Vagina (tissue), 2 donors: ENCODE data around the gene KCTD6.

Experiments used
- CTCF ChIP-seq, 3 experiments: fragments of 450-650 bp in 2 of 3; fragments of 200-600 bp in 1 of 3; sonication (generic) in 1 of 3; IDR thresholded peaks; one replicate each; pipeline ENCODE4 v1.5.1; 2017 to 2019; ENCODE audit warnings: antibody characterized with exemption in 3 of 3, mild to moderate bottlenecking in 2 of 3, moderate library complexity in 2 of 3
- POLR2AphosphoS5 ChIP-seq, 2 donors: sonication (generic); formaldehyde crosslinking; IDR thresholded peaks; one replicate each; pipeline ENCODE4 v1.9.0; 2017; ENCODE audit warnings: antibody characterized with exemption in 2 of 2, mild to moderate bottlenecking in 2 of 2, low read depth in 1 of 2; ENCODE audit not compliant: insufficient read depth in 1 of 2

GRCh38 chr3:58480309-58480708 is 11.6 kb upstream of the KCTD6 start:
- TF ChIP-seq CTCF (IDR thresholded peaks at IDR 0.05) = no peak
- TF ChIP-seq POLR2AphosphoS5 (IDR thresholded peaks at IDR 0.05; ENCODE audit: insufficient read depth in 1 of 2, low read depth in 1 of 2) = no peak
